Measurements from ENCODE around the gene ZFTA.
"Not testable (repeated sequence)": the region's sequence is repeated elsewhere in the genome, so short reads cannot be mapped to it uniquely, and the experiment has no call there.

ZFTA gene

GRCh38 chr11:63775191-63775590, 6.6 kb upstream of the ZFTA start:
- DNase-seq (ENCODE audit: insufficient read length, low spot score) (no peak), FAIRE-seq (no peak)
- no peak for TF ChIP-seq CTCF (IDR thresholded peaks at IDR 0.05; ENCODE audit: insufficient read depth, missing control alignments)

GRCh38 chr11:63771741-63772318, 3.3 kb upstream of the ZFTA start:
- DNase-seq (ENCODE audit: insufficient read length, low spot score); FAIRE-seq: not testable (repeated sequence)

- FAIRE-seq, result no peak
- DNase-seq (ENCODE audit: insufficient read length, low spot score), result no peak
- TF ChIP-seq CTCF (IDR thresholded peaks at IDR 0.05; ENCODE audit: insufficient read depth, missing control alignments), result no peak
Measured at GRCh38 chr11:63770763-63771162, 2.2 kb upstream of the ZFTA start.

GRCh38 chr11:63769714-63770455, 1.3 kb upstream of the ZFTA start:
- FAIRE-seq (no peak), DNase-seq (ENCODE audit: insufficient read length, low spot score) (no peak)
- TF ChIP-seq CTCF (IDR thresholded peaks at IDR 0.05; ENCODE audit: insufficient read depth, missing control alignments), result no peak

GRCh38 chr11:63769042-63769713, 603 bp upstream of the ZFTA start:
- no peak for TF ChIP-seq CTCF (IDR thresholded peaks at IDR 0.05; ENCODE audit: insufficient read depth, missing control alignments)
- DNase-seq (ENCODE audit: insufficient read length, low spot score), result no peak
- no peak for FAIRE-seq

- FAIRE-seq (no peak), DNase-seq (ENCODE audit: insufficient read length, low spot score) (no peak)
- TF ChIP-seq CTCF (IDR thresholded peaks at IDR 0.05; ENCODE audit: insufficient read depth, missing control alignments), result no peak
Measured at GRCh38 chr11:63767565-63768236, 874 bp downstream of the ZFTA start.

GRCh38 chr11:63767267-63767564, 1.4 kb downstream of the ZFTA start:
- no peak for TF ChIP-seq CTCF (IDR thresholded peaks at IDR 0.05; ENCODE audit: insufficient read depth, missing control alignments)
- DNase-seq (ENCODE audit: insufficient read length, low spot score), result no peak
- FAIRE-seq, result no peak
